Activated CD8-positive, alpha-beta memory T cell treated with anti-CD3 and anti-CD28 coated beads for 24 hours (primary cell): ENCODE results near the gene NPR2.
A peak's percentile ranks its signal among the peaks of the same experiment; 100 is the strongest.

ENCODE experiments used
- DNase-seq: peaks from one replicate; pipeline ENCODE4 v3.0.0-alpha.2; 2020

The NPR2 gene

GRCh38 chr9:35766997-35767396, 24.4 kb upstream of the NPR2 start:
- no peak for DNase-seq

GRCh38 chr9:35767458-35767857, 23.9 kb upstream of the NPR2 start:
- DNase-seq, result no peak

- DNase-seq, result no peak
Measured at GRCh38 chr9:35769763-35770162, 21.6 kb upstream of the NPR2 start.

GRCh38 chr9:35771075-35771433, 20.3 kb upstream of the NPR2 start:
- DNase-seq, result no peak

GRCh38 chr9:35771534-35771933, 19.9 kb upstream of the NPR2 start:
- no peak for DNase-seq

GRCh38 chr9:35771943-35772342, 19.4 kb upstream of the NPR2 start:
- no peak for DNase-seq

GRCh38 chr9:35774907-35775635, 16.3 kb upstream of the NPR2 start:
- no peak for DNase-seq

GRCh38 chr9:35776018-35776417, 15.4 kb upstream of the NPR2 start:
- DNase-seq, result no peak

GRCh38 chr9:35778496-35778895, 12.9 kb upstream of the NPR2 start:
- DNase-seq, result no peak

GRCh38 chr9:35781066-35781465, 10.3 kb upstream of the NPR2 start:
- DNase-seq, result no peak

- DNase-seq, result no peak
Measured at GRCh38 chr9:35783418-35783817, 8.0 kb upstream of the NPR2 start.

GRCh38 chr9:35789541-35789940, 1.9 kb upstream of the NPR2 start:
- DNase-seq, result no peak

- DNase-seq, result no peak
Measured at GRCh38 chr9:35790025-35790384, 1.4 kb upstream of the NPR2 start.

- DNase-seq, result peak; percentile 76
Measured at GRCh38 chr9:35790385-35791296, 750 bp upstream of the NPR2 start.

- DNase-seq, result no peak
Measured at GRCh38 chr9:35792024-35792813, 828 bp downstream of the NPR2 start.

- no peak for DNase-seq
Measured at GRCh38 chr9:35792826-35793225, 1.4 kb downstream of the NPR2 start.

GRCh38 chr9:35793461-35793860, 2.1 kb downstream of the NPR2 start:
- DNase-seq, result no peak

GRCh38 chr9:35795695-35796094, 4.3 kb downstream of the NPR2 start:
- DNase-seq, result no peak

- DNase-seq, result no peak
Measured at GRCh38 chr9:35797311-35798109, 6.1 kb downstream of the NPR2 start.

GRCh38 chr9:35798658-35799374, 7.4 kb downstream of the NPR2 start:
- DNase-seq, result peak; percentile 61

- no peak for DNase-seq
Measured at GRCh38 chr9:35800530-35800929, 9.1 kb downstream of the NPR2 start.
